Activated CD8-positive, alpha-beta memory T cell treated with anti-CD3 and anti-CD28 coated beads, Interleukin-2, amount 50 U/mL, for 48 hours (primary cell): Measurements from ENCODE around the gene RAB3A.

Experiments
- DNase-seq: peaks from one replicate; pipeline ENCODE4 v3.0.0-alpha.2; 2020

The RAB3A gene

DNA sequence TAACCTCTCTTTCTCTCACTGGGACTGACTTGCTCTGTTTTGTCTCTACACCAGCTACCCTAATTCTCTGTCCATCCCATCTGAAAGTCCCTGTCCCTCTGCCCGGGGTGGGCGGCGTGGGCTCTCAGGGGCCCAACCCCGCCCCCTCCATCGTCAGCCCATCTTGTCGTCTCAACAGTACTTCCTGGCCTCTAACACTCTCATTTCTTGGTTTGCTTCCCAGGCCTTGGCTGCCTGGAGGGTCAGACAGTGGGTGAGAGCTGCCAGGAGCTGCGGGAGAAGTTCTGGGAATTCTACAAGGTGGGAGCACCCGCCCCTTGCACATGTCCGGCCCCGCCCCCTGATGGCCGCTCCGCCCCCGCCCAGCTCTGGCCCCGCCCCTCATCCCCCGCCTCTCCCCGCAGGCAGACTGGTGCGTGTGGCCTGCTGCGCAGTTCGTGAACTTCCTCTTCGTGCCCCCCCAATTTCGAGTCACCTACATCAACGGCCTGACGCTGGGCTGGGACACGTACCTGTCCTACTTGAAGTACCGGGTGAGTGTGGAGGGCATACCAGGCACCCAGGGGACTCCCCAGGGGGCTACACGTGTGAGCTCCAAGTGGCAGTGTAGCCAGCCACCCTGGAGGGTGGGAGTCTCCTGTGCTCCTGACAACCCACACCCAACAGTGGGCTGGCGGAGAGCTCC is 9.1 kb downstream of the RAB3A start:
- DNase-seq = peak; percentile 74

DNA sequence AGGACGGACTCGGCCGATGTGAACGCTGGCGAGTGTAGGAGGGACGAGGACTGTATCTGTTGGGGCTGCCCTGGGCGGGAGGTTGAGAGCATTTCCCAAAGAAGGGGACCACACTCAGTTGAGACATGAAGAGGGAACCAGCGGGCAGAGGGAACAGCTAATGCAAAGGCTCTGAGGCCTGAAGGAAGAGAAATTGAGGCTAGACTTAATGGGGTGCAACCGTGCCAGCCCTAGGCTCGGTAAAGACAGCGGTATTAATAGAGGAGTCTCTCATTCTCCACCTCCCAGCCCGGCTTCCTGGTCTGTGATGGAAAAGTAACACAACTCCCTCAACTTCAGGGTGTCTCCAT is 9.7 kb downstream of the RAB3A start:
- DNase-seq = no peak

DNA sequence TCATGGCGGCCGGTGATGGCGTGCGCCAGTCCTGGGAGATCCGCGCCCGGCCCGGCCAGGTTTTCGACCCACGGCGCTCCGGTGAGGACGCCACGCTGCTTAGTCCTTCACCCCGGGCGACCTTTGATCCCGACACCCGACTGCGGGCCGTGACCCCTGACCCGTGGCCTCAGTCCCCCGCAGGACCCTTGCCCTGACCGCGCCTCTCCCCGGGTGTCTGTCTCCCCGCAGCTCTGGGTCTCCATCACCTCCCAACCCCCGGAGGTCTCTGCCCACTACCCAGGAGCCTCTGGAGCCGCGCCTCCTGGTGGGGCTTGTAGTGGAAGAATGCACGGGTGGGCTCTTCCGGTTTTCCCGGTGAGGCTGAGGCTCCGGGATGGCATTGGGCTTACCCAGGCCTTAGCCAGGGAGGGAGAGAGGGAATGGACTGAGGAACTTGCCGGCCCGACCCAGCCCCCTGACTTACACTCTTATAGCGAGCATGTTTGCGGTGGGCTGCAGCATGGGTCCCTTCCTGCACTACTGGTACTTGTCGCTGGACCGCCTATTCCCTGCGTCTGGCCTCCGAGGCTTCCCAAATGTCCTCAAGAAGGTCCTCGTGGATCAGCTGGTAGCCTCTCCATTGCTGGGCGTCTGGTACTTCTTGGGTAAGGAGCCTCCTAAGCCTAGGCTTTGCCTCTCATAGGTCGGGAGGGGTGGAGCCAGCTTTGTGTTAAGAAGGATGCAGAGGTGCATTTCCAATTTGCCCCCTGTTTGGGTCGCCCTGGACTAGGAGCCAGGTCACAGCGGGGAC is 10.3 kb downstream of the RAB3A start:
- no peak for DNase-seq

DNA sequence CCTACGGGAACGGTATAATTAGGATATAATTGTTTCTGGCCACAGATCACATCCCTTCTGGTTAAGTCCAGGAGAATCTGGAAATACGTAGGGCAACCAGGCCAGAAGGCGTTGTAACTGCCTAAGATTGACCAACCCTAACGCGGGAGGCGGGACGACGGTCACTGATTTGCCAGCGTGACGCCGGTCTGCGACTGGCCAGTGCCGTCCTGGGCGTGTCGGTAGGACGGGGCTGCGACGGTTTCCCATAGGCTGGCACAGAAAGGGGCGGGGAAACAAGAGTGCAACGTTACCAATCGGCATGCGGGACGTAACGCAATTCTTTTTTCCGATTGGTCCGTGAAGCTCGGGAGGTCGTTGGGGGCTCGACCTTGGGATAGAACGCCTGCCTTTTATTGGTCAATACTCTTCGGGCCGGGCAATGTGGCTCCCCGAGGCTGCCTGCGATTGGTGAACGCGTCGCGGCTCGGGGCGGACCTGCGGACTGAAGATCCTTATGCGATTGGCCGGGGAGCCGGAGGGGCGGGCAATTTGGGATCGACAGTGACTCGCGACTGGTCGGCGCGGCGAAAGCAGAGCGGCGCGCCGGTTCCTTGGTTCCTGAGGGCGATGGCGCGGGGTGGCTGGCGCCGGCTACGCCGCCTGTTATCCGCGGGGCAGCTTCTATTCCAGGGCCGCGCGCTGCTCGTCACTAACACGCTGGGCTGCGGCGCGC is 11.0 kb downstream of the RAB3A start, which contains the start of gene MPV17L2:
Gene MPV17L2 (plus strand): TSS at position 546 of the 715 bp plus-strand sequence. CDS start 64 bp downstream, at position 610.
- DNase-seq = peak; percentile 97

DNA sequence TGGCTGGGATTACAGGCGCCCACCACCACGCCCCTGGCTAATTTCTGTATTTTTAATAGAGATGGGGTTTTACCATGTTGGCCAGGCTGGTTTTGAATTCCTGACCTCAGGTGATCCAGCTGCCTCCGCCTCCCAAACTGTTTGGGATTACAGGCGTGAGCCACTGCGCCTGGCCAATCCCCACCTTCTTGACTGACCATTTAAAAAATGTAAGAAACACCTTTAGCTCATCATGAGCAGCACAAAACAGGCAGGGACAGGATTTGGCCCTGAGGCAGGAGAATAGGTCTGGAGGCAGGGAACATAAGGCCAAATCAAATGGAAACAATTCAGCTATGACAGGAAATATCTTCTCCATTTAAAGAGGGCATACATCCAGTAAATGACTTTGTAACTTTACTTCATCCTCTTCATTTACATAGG is 12.2 kb downstream of the RAB3A start:
- DNase-seq = no peak

DNA sequence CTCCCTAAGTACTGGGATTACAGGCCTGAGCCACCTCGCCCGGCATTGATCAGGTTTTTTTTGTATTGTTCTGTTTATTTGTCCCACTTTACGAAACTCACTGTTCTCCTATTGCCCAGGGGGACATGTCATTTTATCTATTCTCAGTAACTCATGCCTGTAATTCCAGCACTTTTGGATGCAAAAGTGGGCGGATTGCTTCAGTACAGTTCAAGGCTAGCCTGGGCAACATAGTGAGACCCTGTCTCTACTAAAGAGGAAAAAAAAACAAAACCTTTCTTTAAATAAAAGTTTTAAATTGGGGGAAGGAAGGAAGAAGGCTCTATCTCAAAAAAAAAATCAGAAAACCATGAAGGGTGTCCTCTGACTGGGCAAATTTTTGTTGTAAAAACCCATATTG is 13.6 kb downstream of the RAB3A start:
- DNase-seq = no peak

DNA sequence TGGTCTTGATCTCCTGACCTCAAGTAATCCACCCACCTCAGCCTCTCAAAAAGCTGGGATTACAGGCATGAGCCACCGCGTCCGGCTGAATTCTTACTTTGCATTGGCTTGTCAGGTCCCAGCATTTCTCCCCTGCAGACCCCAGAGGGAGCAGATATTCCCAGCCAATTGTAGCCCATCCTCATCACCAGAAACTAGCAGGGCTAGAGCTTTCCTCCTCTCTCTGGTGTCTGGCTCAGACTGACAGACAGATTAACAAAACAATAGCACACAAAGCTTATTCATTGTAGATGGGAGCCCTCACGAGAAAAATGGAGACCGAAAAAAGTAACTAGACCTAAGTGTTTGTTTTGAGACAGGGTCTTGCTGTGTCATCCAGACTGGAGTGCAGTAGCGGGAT is 18.3 kb downstream of the RAB3A start:
- DNase-seq = no peak

DNA sequence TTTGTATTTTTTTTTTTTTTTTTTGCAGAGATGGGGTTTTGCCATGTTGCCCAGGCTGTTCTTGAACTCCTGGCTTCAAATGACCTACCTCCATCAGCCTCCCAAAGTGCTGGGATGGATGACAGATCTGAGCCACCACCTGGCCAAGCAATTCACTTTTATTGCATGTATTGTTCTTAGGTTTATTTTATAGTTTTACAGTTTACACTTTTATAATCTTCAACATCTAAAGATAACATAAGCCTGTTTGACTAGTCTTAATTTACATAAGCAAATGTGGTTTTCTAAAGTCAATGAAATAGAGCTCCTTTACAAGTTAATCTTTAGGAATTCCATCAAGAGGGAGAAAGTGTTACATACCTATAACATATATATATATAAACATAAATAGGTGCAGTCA is 20.3 kb downstream of the RAB3A start:
- no peak for DNase-seq

DNA sequence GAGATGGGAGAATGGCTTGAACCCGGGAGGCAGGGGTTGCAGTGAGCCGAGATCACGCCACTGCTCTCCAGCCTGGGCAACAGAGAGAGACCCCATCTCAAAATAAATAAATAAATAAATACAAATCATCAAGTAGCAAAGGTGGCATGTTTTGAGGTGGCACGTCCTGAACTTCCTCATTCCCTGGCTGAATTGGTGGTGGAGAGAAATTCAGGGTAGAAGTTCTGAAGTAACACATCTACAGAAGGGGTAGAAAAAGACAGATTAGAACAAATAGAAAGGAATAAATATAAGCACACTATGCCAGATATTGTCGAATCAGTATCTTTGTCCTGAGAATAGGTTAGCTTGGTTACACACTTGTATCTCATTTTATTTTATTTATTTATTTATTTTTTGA is 23.9 kb downstream of the RAB3A start:
- DNase-seq = no peak

DNA sequence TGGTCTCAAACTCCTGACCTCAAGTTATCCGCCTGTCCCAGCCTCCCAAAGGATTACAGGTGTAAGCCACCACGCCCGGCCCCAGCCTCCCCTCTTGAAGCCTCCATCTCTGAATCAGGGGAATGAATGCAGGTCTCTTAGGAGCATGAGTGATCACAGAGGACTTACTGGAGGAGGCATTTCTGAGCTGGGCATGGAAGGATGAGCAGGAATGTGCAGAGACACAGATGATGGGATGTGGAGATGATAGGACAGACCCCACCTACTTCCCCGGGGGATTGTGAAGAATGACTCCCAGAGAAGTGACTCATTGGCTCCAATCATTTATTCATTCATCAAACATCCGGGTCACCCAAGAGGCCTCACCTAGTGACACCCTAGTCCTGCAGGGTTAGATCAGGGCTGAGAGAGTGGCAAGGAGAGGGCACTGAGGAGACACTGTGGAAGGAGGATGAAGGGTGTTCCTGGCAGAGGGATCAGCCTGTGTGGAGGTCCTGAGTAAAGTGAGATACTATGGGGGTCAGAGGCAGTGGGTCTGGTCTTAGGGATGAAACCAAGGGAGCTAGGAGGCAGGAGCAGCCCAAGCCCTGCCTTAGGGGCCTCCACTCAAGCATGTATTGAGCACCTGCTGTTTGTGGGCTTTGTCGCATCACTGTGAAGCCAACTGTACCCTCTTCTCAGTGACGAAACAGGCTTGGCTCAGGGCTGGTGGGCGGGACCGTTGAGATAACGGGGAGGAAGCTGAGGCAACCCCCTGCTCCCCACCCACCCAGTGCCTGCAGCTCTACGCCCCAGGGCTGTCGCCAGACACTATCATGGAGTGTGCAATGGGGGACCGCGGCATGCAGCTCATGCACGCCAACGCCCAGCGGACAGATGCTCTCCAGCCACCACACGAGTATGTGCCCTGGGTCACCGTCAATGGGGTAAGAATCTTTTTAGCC is 27.2 kb downstream of the RAB3A start:
- no peak for DNase-seq

DNA sequence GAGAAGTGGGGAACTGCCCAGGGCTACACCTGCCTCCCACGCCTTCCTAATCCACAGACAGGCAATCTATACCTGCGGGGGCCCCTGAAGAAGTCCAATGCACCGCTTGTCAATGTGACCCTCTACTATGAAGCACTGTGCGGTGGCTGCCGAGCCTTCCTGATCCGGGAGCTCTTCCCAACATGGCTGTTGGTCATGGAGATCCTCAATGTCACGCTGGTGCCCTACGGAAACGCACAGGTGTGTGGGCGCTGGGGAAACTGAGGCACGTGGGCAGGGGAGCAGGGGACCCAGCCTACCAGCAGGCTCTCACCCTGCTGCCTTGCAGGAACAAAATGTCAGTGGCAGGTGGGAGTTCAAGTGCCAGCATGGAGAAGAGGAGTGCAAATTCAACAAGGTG is 28.9 kb downstream of the RAB3A start:
- no peak for DNase-seq

DNA sequence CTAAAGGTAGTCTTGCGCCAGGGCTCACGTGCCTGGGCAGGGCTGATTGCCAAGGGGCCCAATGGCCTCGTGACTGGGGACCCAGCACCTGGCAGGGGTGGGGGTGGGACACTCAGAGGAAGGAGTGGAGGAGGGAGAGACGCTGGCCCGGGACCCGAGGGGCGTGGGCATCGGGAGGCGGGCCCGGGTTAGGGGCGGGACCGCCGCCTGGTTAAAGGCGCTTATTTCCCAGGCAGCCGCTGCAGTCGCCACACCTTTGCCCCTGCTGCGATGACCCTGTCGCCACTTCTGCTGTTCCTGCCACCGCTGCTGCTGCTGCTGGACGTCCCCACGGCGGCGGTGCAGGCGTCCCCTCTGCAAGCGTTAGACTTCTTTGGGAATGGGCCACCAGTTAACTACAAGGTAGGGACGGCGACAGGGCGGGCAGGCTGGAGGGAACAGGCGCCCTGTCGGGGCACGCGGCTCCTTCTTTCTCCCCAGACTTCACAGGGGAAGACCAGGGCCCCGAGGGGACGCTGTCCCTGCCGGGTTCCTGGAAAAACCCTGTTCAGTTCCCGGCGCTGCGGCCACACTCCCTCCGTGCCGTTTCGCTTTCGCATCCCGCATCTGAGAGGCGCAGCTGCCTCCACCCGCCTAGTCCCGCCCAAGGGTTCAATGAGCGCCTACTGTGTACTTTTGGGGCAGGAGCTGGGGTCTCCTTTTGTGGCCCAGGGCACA is 30.1 kb downstream of the RAB3A start, which contains the start of gene IFI30:
Gene IFI30 (plus strand): TSS at position 242 of the 717 bp plus-strand sequence. CDS start 29 bp downstream, at position 271.
- DNase-seq = peak; percentile 83

DNA sequence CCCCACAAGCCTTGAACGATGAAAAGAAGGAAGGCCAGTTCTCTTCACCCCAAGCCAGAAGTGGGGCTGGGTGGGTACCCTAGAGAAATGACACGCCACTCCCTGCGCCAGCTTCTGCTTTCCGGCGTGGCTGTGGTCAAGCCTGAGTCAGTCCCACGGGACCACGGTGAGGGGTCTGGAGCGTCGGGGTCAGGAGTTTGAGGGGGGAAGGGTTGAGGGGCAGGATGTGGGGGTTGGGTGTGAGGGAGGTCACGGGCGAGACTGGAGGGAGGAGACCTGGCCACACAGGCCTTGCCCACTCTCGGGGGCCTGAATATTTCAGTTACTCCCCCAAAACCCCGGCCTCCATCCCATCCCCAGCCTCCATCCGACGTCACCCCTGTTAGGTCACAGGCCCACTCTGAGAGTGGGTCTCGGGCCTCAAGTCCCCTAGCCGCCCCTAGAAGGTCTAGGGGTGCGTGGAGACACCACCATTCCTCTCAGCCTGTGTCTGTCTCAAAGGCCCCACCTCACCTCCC is 30.7 kb downstream of the RAB3A start:
- no peak for DNase-seq

DNA sequence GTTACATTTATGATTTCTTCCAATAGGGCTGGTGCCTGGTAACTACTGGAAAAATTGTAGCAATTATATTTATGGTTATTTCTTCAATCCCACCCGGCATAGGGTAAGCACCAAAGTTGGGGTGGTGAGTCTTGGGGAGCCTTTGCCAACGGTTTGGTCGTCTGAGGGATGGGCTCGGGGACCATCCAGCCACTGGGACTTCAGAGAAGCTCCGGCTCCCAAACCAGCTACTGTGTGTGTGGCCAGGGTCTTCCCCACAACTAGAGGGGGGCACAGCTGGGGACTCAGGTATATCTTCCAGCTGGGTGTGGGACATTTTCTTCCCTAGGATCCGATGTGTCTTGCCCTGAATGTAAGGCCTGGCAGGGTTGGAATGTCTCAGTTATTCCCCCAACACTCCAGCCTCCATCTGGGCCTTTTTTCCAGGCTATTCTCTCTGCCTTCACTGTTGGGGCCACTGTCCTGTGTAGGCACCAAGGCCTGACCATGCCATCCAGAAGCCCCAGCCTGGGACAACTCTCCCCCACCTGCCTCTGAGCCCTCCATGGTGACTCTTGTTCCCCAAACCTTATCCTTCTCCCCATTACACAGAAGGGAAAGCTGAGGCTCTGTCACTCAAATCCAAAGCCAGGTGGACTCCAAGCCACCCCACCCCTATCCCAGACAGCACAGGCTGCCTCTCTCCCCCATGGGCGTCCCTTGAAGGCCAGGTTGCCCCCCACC is 31.4 kb downstream of the RAB3A start:
- no peak for DNase-seq

DNA sequence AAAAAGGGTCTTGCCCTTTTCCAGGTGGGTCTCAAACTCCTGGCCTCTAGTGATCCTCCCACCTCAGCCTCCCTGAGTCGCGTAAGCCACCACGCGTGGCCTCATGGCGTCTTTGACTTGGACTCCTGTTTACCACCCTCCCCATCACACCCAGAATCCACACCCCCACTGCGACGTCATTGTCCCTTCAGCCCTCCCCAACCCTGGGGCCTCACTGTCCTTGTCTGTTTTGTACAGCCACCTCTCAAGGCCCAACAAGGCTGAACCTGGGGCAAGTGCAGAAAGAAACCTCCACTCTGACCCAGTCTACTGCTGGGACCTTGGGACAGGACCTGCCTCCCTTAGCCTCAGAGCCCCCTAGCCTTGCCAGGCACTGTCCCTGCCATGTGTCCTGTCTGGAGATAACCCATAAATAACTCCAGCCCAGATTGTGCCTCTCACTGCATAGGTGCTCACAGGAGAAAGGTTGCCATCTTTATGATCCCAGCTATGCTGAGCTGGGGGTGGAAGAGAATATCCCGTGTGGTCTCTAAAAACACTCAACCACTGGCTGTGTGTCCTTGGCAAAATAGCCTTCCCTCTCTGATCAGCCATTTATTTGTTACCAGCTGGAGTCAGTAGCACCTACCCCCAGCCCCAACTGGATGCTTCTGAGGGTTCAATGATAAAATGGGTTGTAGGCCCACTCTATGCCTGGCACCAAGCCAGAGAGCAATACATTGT is 32.1 kb downstream of the RAB3A start:
- DNase-seq = no peak

DNA sequence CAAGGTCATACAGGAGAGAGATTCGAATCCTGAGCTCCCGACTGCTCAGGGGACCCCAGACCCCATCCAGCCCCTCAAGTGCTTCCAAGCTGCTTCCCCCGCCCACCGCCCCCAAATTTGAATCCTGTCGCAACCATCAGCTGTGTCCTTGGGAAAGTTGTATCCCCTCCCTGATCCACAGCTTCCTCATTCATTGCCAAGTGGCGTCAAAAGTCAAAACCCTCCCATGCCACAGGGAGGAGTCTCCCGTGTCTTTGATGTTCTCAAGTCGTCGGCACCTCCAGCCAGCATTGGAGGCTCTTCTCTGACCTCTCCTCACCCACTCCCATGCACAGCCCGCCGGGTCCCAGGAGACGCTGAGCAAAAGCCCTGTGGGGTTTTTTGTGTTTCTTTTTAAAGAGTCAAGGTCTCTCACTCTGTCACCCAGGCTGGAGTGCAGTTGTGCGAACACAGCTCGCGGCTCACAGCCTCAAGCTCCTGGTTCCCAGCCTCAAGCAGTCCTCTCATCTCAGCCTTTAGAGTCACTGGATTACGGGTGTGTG is 33.1 kb downstream of the RAB3A start:
- DNase-seq = no peak

DNA sequence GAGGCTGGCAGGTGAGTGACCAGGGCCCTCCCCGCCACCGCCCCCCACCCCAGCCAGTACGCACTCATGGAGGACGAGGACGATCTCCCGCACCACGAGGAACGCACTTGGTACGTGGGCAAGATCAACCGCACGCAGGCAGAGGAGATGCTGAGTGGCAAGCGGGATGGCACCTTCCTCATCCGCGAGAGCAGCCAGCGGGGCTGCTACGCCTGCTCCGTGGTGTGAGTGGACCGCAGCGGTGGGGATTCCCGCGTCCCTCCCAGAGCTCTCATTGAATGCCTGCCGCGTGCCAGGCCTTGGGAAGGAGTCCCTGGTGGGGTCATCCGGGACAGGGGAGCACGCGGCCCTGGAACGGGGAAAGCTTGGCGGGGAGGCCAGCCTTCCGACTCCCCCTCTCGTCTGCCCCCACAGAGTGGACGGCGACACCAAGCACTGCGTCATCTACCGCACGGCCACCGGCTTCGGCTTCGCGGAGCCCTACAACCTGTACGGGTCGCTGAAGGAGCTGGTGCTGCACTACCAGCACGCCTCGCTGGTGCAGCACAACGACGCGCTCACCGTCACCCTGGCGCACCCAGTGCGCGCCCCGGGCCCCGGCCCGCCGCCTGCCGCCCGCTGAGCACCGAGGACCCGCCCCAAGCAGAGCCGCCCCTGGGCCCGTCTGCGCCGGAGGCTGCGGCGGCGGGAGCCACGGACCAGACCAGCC is 35.0 kb downstream of the RAB3A start:
- no peak for DNase-seq

DNA sequence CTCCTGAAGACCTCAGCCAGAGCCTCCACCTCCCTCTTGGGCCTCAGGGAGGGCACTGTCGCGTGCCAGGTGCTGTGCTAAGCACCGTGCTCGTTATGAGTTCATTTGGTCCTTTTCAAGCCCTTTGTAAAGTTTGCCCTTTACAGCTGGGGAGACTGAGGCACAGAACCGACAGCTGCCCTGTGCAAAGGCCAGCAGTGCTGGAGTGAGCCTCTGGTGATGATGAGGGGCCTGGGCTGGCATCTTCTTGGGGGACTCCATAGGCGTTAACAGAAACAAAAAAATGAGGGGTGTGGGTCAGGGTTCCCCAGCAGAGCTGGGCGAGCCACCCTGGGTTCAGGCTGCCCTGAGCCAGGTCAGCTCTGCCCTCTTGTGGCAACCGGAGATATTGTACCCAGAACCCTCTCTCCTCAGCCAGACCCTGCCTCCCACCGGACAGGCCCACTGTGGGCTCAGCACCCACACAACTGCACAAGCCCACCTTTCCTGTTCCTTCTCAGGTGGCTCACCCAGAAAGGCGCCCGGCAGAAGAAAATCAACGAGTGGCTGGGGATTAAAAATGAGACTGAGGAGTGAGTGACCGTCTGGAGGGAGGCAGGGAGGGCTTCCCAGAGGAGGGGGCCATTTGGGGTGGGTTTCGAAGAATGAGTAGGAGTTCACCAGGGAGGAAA is 35.7 kb downstream of the RAB3A start:
- peak; percentile 80 for DNase-seq

DNA sequence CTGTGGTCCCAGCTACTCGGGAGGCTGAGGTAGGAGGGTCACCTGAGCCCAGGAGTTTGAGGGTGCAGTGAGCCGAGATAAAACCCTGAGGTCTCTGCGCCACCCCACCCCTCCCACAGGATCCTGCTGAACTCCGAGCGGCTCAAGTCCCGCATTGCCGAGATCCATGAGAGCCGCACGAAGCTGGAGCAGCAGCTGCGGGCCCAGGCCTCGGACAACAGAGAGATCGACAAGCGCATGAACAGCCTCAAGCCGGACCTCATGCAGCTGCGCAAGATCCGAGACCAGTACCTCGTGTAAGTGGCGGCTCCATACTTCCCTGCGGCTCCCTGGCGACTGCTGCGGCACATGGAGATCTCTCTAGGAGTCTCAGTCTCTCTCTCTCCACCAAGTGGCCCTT is 36.8 kb downstream of the RAB3A start:
- DNase-seq = no peak
